Endothelial cell of umbilical vein (primary cell): ENCODE data around the gene SFRP2. TPM values are rescaled to one million over a fixed set of nuclear protein-coding genes. Genes with fewer than 3 reads are reported as not detected.

ENCODE experiments used
- BruUV-seq: library from RNA; stranded (reverse); fragments of 400-500 nt; replicated peaks from 2 replicates; lab custom pipeline; 2021; lab: Mats Ljungman, UMichigan
- CTCF ChIA-PET: fragments of 300-600, 350-600 bp; sonication (Branson Sonifier 250); formaldehyde crosslinking; loops from one replicate; lab custom pipeline; 2021; ENCODE audit warnings: antibody characterized with exemption, inconsistent platforms; lab: Charles Lee
- POLR2A ChIA-PET: fragments of 300-600, 350-600 bp; sonication (Branson Sonifier 250); formaldehyde crosslinking; loops from one replicate; lab custom pipeline; 2021; ENCODE audit warnings: antibody characterized with exemption, inconsistent platforms; lab: Charles Lee
- DNase-seq: peaks from one replicate; pipeline ENCODE4 v3.0.0-alpha.2; 2011; ENCODE audit warnings: low read depth, low spot score
- FAIRE-seq: peaks from 2 replicates; lab custom pipeline; 2011; peaks lifted over from hg19 to GRCh38; lab: Jason Lieb, UNC
- H2AFZ ChIP-seq: 2 replicates; pipeline ENCODE4 v1.6.0; 2012; ENCODE audit warnings: low read depth, low read length, control low read depth, inconsistent platforms
- H3K27ac ChIP-seq: 2 replicates; pipeline ENCODE4 v1.5.1; 2011; ENCODE audit warnings: low read depth, mild to moderate bottlenecking, control low read depth, low read length, moderate library complexity; ENCODE audit not compliant: insufficient read depth
- H3K27me3 ChIP-seq, 2 experiments: 2 replicates each; pipeline versions ENCODE4 v1.6.0 to v1.6.1; 2011; ENCODE audit warnings: low read length in 2 of 2, mixed read lengths in 1 of 2; ENCODE audit not compliant: control insufficient read depth in 2 of 2, insufficient read depth in 2 of 2
- H3K36me3 ChIP-seq, 2 experiments: 2 replicates in 1 of 2; 3 replicates in 1 of 2; pipeline ENCODE4 v1.5.1; 2011; ENCODE audit warnings: low read length in 2 of 2, mild to moderate bottlenecking in 1 of 2, moderate library complexity in 1 of 2; ENCODE audit not compliant: control insufficient read depth in 2 of 2, insufficient read depth in 2 of 2; ENCODE audit errors: extremely low read depth in 1 of 2
- H3K4me1 ChIP-seq: 3 replicates; pipeline ENCODE4 v1.5.1; 2011; ENCODE audit warnings: mild to moderate bottlenecking, low read length; ENCODE audit not compliant: control insufficient read depth, insufficient read depth; ENCODE audit errors: extremely low read depth
- H3K4me2 ChIP-seq: 2 replicates; pipeline ENCODE4 v1.6.1; 2011; ENCODE audit warnings: low read length, control low read depth, mixed read lengths; ENCODE audit not compliant: insufficient read depth
- H3K4me3 ChIP-seq, 3 experiments: fragments of 200-600 bp in 1 of 3; sonication (generic), shearing (Covaris generic) in 1 of 3; replicated peaks in 1 of 3; 2 replicates each; pipeline ENCODE4 v1.5.1; 2011 to 2016; ENCODE audit warnings: control low read depth in 3 of 3, low read length in 3 of 3, mild to moderate bottlenecking in 2 of 3, inconsistent platforms in 1 of 3, low read depth in 1 of 3, moderate library complexity in 1 of 3; ENCODE audit not compliant: insufficient read depth in 1 of 3
- H3K79me2 ChIP-seq: 2 replicates; pipeline ENCODE4 v1.6.0; 2012; ENCODE audit warnings: low read length, inconsistent platforms; ENCODE audit not compliant: control insufficient read depth, insufficient read depth
- H3K9ac ChIP-seq: replicated peaks from 2 replicates; pipeline ENCODE3; 2011; ENCODE audit warnings: low read length, control low read depth; ENCODE audit not compliant: insufficient read depth; ENCODE audit errors: extremely low read depth
- H3K9me1 ChIP-seq: replicated peaks from 3 replicates; pipeline ENCODE4 v1.6.0; 2011; ENCODE audit warnings: mild to moderate bottlenecking, low read length; ENCODE audit not compliant: control insufficient read depth, insufficient read depth; ENCODE audit errors: extremely low read depth
- H3K9me3 ChIP-seq: replicated peaks from 2 replicates; pipeline ENCODE4 v1.5.1; 2012; ENCODE audit warnings: low read length, inconsistent platforms; ENCODE audit not compliant: control insufficient read depth, insufficient read depth
- H4K20me1 ChIP-seq: replicated peaks from 2 replicates; pipeline ENCODE3; 2011; ENCODE audit warnings: mild to moderate bottlenecking, low read length; ENCODE audit not compliant: control insufficient read depth, insufficient read depth; ENCODE audit errors: extremely low read depth
- CTCF ChIP-seq, 2 donors: IDR thresholded peaks; 1 replicate in 1 of 2; 2 replicates in 1 of 2; pipeline ENCODE4 v1.5.1; 2011; ENCODE audit warnings: low read length in 2 of 2, mild to moderate bottlenecking in 2 of 2, moderate library complexity in 2 of 2, control low read depth in 1 of 2, inconsistent platforms in 1 of 2, low read depth in 1 of 2; ENCODE audit not compliant: insufficient read depth in 1 of 2; ENCODE audit errors: extremely low read depth in 1 of 2
- EZH2 ChIP-seq: IDR thresholded peaks from 2 replicates; pipeline ENCODE4 v1.6.1; 2012; ENCODE audit warnings: borderline replicate concordance, low read depth, mild to moderate bottlenecking, moderate library complexity, low read length, inconsistent platforms; ENCODE audit not compliant: severe bottlenecking
- FOS ChIP-seq: IDR thresholded peaks from 2 replicates; pipeline ENCODE4 v1.6.1; 2011; ENCODE audit warnings: mild to moderate bottlenecking, low read length, moderate library complexity, borderline replicate concordance; ENCODE audit not compliant: insufficient read depth
- GATA2 ChIP-seq: IDR thresholded peaks from 2 replicates; pipeline ENCODE4 v1.7.0; 2011; ENCODE audit warnings: low read depth, mild to moderate bottlenecking, moderate library complexity, mixed read lengths, low read length; ENCODE audit not compliant: insufficient read length, insufficient read depth
- JUN ChIP-seq: IDR thresholded peaks from 2 replicates; pipeline ENCODE4 v1.6.1; 2011; ENCODE audit warnings: borderline replicate concordance, low read depth; ENCODE audit not compliant: insufficient read length, insufficient read depth
- MYC ChIP-seq: IDR thresholded peaks from one replicate; pipeline ENCODE4 v1.6.1; 2011; ENCODE audit warnings: mild to moderate bottlenecking, low read depth, low read length
- POLR2A ChIP-seq: IDR thresholded peaks from 2 replicates; pipeline ENCODE4 v1.6.1; 2012; ENCODE audit warnings: low read depth, mild to moderate bottlenecking, control low read depth, low read length
- POLR2AphosphoS5 ChIP-seq: IDR thresholded peaks from 2 replicates; pipeline ENCODE4 v1.6.1; 2012; ENCODE audit warnings: low read depth, mild to moderate bottlenecking, control low read depth, low read length, moderate library complexity; ENCODE audit not compliant: insufficient read depth
- dilution Hi-C: fragments of 300-500 bp; cut with MboI; formaldehyde crosslinking; loops from one replicate; pipeline ENCODE4 v1.15.0; 2019; ENCODE audit warnings: low sequenced_read_pairs; ENCODE audit not compliant: extremely low pct_ligation_motif_present
- intact Hi-C: fragments of 100-400 bp; cut with micrococcal nuclease; formaldehyde crosslinking; loops from one replicate; pipeline ENCODE4 v1.10.0; 2022
- polyA plus RNA-seq, 4 experiments: library from polyadenylated mRNA; depleted of rRNA in 3 of 4; stranded (reverse) in 3 of 4; unstranded in 1 of 4; fragments of >200 nt; gene quantifications; 2 replicates each; pipeline versions ENCODE4 v1.2.1 to v1.2.3, GENCODE V29; 2011 to 2012; ENCODE audit warnings: missing spikeins in 1 of 4
- total RNA-seq: library from RNA; stranded (reverse); gene quantifications from 2 replicates; pipeline ENCODE4 v1.2.3, GENCODE V29; 2021
- TF ChIP-seq, protein P1 (sequence below): IDR thresholded peaks from 2 replicates; pipeline ENCODE4 v1.6.1; 2011; ENCODE audit not compliant: insufficient read depth, insufficient read length

Gene SFRP2
- total and polyA plus RNA-seq, 2 donors (not counting 3 experiments of a cell fraction or from before 2014, with no cell fraction given), result 0.04 TPM; not detected in 1

DNA sequence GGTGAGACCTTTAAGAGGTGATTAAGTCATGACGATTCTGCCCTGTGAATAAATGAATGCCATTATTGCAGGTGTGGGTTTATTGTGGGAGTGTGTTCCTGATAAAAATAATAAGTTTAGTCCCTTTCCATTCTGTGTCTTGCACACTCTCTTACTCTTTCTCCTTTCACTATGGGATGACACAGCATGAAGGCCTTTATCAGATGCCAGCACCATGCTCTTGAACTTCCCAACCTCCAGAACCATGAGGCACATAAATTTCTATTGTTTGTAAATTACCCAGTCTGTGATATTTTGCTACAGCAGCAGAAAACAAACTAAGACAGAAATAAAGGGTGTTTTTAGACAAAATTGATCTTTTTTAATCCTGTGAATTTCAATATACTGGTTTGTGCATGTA, 10.5 kb downstream of the SFRP2 start:
- Histone ChIP-seq H3K4me3 (no peak overlapping the region), H3K4me2 (no peak overlapping the region), H3K79me2 (no peaks in the 10 kb centered on the region), H3K9ac (no peak overlapping the region), H3K9me1 (no peaks in the 10 kb centered on the region), H4K20me1 (no peaks in the 10 kb centered on the region), H3K27me3 (peaks cover under 1 to 5% of the 10 kb centered on the region in 2 experiments), H3K9me3 (no peaks in the 10 kb centered on the region), H3K27ac (no peak overlapping the region), H3K36me3 (no peaks in the 10 kb centered on the region), H2AFZ (no peak overlapping the region), H3K4me1 (no peaks in the 10 kb centered on the region)
- dilution Hi-C loops, result no loop called here
- intact Hi-C loops, result no loop called here
- DNase-seq, result no peak
- no TSS peak for BruUV-seq
- TF ChIP-seq MYC, result no peak
- FAIRE-seq, result no peak
- ChIA-PET CTCF (no interaction called here), POLR2A (no interaction called here)

- H3K9me1 ChIP-seq, result no peaks in the 10 kb centered on the region
- no peak for DNase-seq
- TF ChIP-seq CTCF (IDR thresholded peaks at IDR 0.05; ENCODE audit: extremely low read depth in 1 of 2, insufficient read depth in 1 of 2, low read depth in 1 of 2, low read length in 2 of 2) (no peak), EZH2 (no peak), GATA2 (no peak), POLR2A (no peak), MYC (no peak), FOS (no peak), POLR2AphosphoS5 (no peak), JUN (no peak)
- TF ChIP-seq, protein P1, sequence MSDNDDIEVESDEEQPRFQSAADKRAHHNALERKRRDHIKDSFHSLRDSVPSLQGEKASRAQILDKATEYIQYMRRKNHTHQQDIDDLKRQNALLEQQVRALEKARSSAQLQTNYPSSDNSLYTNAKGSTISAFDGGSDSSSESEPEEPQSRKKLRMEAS, result no peak
- no TSS peak for BruUV-seq
- ChIA-PET CTCF (no interaction called here), POLR2A (no interaction called here)
- H3K27me3 ChIP-seq, result peaks cover 0 to 2% of the 10 kb centered on the region in 2 experiments
- intact Hi-C loops, result no loop called here
- no peaks in the 10 kb centered on the region for H4K20me1 ChIP-seq
- H3K4me2 ChIP-seq, result no peak overlapping the region
- dilution Hi-C loops, result no loop called here
- no peak overlapping the region for H3K9ac ChIP-seq
- H3K79me2 ChIP-seq, result no peaks in the 10 kb centered on the region
- no peak for FAIRE-seq
- H3K36me3 ChIP-seq, result no peaks in the 10 kb centered on the region
- no peak overlapping the region for H3K27ac ChIP-seq
- H3K4me3 ChIP-seq, result no peak overlapping the region
- no peak overlapping the region for H2AFZ ChIP-seq
- H3K9me3 ChIP-seq, result no peaks in the 10 kb centered on the region
- no peaks in the 10 kb centered on the region for H3K4me1 ChIP-seq
Observed at GRCh38 chr4:153777421-153777820, 11.5 kb downstream of the SFRP2 start.
